IMR-90 (cell line): ENCODE data around the gene VPS26A. TPM values are rescaled to one million over a fixed set of nuclear protein-coding genes. Genes with fewer than 3 reads are reported as not detected.

Source experiments
- ATAC-seq: fragments of 200-7000 bp; cut with Tn5 transposase; 2 replicates; pipeline ENCODE4 v1.9.1; 2020; ENCODE audit warnings: low read depth, mild to moderate bottlenecking, moderate library complexity
- BruUV-seq: library from RNA; stranded (reverse); fragments of 400-500 nt; replicated peaks from 2 replicates; lab custom pipeline; 2021; lab: Mats Ljungman, UMichigan
- CTCF ChIA-PET: fragments of 300-600 bp; formaldehyde crosslinking; extraction: SDS; loops from one replicate; lab custom pipeline; 2021; ENCODE audit warnings: antibody characterized with exemption; lab: Yijun Ruan, JAX
- POLR2A ChIA-PET: fragments of 300-600 bp; sonication (Branson Sonifier 250); formaldehyde crosslinking; loops from one replicate; lab custom pipeline; 2022; ENCODE audit warnings: antibody characterized with exemption; ENCODE audit not compliant: unreplicated experiment; lab: Charles Lee
- DNase-seq: peaks from one replicate; pipeline ENCODE4 v3.0.0; 2013
- H2AFZ ChIP-seq: replicated peaks from 2 replicates; pipeline ENCODE3; 2013; ENCODE audit warnings: low read length, mild to moderate bottlenecking; ENCODE audit not compliant: poor library complexity
- H2AK5ac ChIP-seq: 2 replicates; pipeline ENCODE4 v1.6.1; 2013; ENCODE audit warnings: low read depth, low read length, inconsistent platforms
- H2AK9ac ChIP-seq: replicated peaks from 2 replicates; pipeline ENCODE3; 2013; ENCODE audit warnings: mild to moderate bottlenecking, low read depth, low read length, moderate library complexity; ENCODE audit not compliant: poor library complexity
- H2BK120ac ChIP-seq: 2 replicates; pipeline ENCODE4 v1.6.1; 2013; ENCODE audit warnings: low read depth, low read length, inconsistent platforms
- H2BK15ac ChIP-seq: 3 replicates; pipeline ENCODE4 v1.6.1; 2013; ENCODE audit warnings: low read depth, low read length, inconsistent platforms
- H2BK20ac ChIP-seq: 2 replicates; pipeline ENCODE4 v1.6.1; 2013; ENCODE audit warnings: low read depth, mild to moderate bottlenecking, inconsistent platforms, low read length, moderate library complexity
- H2BK5ac ChIP-seq: 2 replicates; pipeline ENCODE4 v1.6.1; 2013; ENCODE audit warnings: mild to moderate bottlenecking, low read depth, low read length, inconsistent platforms; ENCODE audit not compliant: poor library complexity, severe bottlenecking
- H3K14ac ChIP-seq: replicated peaks from 2 replicates; pipeline ENCODE4 v1.6.1; 2013; ENCODE audit warnings: low read depth, low read length, inconsistent platforms
- H3K18ac ChIP-seq: 2 replicates; pipeline ENCODE4 v1.6.1; 2013; ENCODE audit warnings: low read depth, low read length, control low read depth
- H3K23ac ChIP-seq: 2 replicates; pipeline ENCODE4 v1.6.1; 2013; ENCODE audit warnings: low read depth, low read length, inconsistent platforms
- H3K27ac ChIP-seq: 2 replicates; pipeline ENCODE4 v1.5.1; 2013; ENCODE audit warnings: mild to moderate bottlenecking, control low read depth, low read length; ENCODE audit not compliant: insufficient read depth
- H3K27me3 ChIP-seq: 2 replicates; pipeline ENCODE4 v1.6.1; 2013; ENCODE audit warnings: low read length; ENCODE audit not compliant: control insufficient read depth, insufficient read depth
- H3K36me3 ChIP-seq: 2 replicates; pipeline ENCODE4 v1.6.1; 2013; ENCODE audit warnings: low read length, mixed read lengths; ENCODE audit not compliant: control insufficient read depth, insufficient read depth
- H3K4ac ChIP-seq: 2 replicates; pipeline ENCODE4 v1.6.1; 2013; ENCODE audit warnings: low read depth, low read length, inconsistent platforms
- H3K4me1 ChIP-seq: 2 replicates; pipeline ENCODE4 v1.6.1; 2013; ENCODE audit warnings: low read length, mixed read lengths; ENCODE audit not compliant: control insufficient read depth, insufficient read depth
- H3K4me2 ChIP-seq: 2 replicates; pipeline ENCODE4 v1.6.1; 2013; ENCODE audit warnings: low read depth, mild to moderate bottlenecking, control low read depth, low read length, moderate library complexity
- H3K4me3 ChIP-seq: 2 replicates; pipeline ENCODE4 v1.5.1; 2013; ENCODE audit warnings: low read depth, mild to moderate bottlenecking, control low read depth, low read length, moderate library complexity; ENCODE audit not compliant: insufficient read depth
- H3K56ac ChIP-seq: 2 replicates; pipeline ENCODE4 v1.6.1; 2013; ENCODE audit warnings: low read length, inconsistent platforms; ENCODE audit not compliant: insufficient read depth; ENCODE audit errors: extremely low read depth
- H3K79me1 ChIP-seq, 2 experiments: 2 replicates each; pipeline ENCODE4 v1.6.1; 2013; ENCODE audit warnings: low read length in 2 of 2, inconsistent platforms in 1 of 2, low read depth in 1 of 2
- H3K9ac ChIP-seq: 2 replicates; pipeline ENCODE4 v1.6.1; 2013; ENCODE audit warnings: low read depth, low read length, control low read depth
- H3K9me1 ChIP-seq: 2 replicates; pipeline ENCODE4 v1.6.1; 2013; ENCODE audit warnings: low read length, inconsistent platforms; ENCODE audit not compliant: insufficient read depth
- H3K9me3 ChIP-seq: 2 replicates; pipeline ENCODE4 v1.6.1; 2013; ENCODE audit warnings: low read length; ENCODE audit not compliant: control insufficient read depth, insufficient read depth
- H4K20me1 ChIP-seq: 2 replicates; pipeline ENCODE4 v1.6.1; 2013; ENCODE audit warnings: low read length, inconsistent platforms; ENCODE audit not compliant: insufficient read depth
- H4K5ac ChIP-seq: 2 replicates; pipeline ENCODE4 v1.6.1; 2013; ENCODE audit warnings: mild to moderate bottlenecking, low read depth, low read length, control low read depth
- H4K8ac ChIP-seq, 2 experiments: 2 replicates each; pipeline ENCODE4 v1.6.1; 2013; ENCODE audit warnings: low read depth in 2 of 2, low read length in 2 of 2, control low read depth in 1 of 2, inconsistent platforms in 1 of 2
- H4K91ac ChIP-seq: 2 replicates; pipeline ENCODE4 v1.6.1; 2013; ENCODE audit warnings: low read depth, low read length, inconsistent platforms; ENCODE audit not compliant: insufficient read depth
- CEBPB ChIP-seq: IDR thresholded peaks from 2 replicates; pipeline ENCODE4 v1.6.1; 2012; ENCODE audit warnings: low read depth, low read length, improper control_type of control experiment
- CHD1 ChIP-seq: IDR thresholded peaks from 2 replicates; pipeline ENCODE4 v1.6.1; 2012; ENCODE audit warnings: low read depth, low read length, improper control_type of control experiment
- FOS ChIP-seq: fragments of 150-350 bp; IDR thresholded peaks from 2 replicates; pipeline ENCODE4 v1.6.1; 2016; ENCODE audit warnings: low read depth, low read length
- MAFK ChIP-seq: IDR thresholded peaks from 2 replicates; pipeline ENCODE4 v1.6.1; 2012; ENCODE audit warnings: low read depth, low read length, improper control_type of control experiment
- MAZ ChIP-seq: IDR thresholded peaks from 2 replicates; pipeline ENCODE4 v1.6.1; 2012; ENCODE audit warnings: low read depth, mild to moderate bottlenecking, low read length, improper control_type of control experiment, moderate library complexity, borderline replicate concordance
- RCOR1 ChIP-seq: IDR thresholded peaks from 2 replicates; pipeline ENCODE4 v1.6.1; 2012; ENCODE audit warnings: mild to moderate bottlenecking, low read length, improper control_type of control experiment; ENCODE audit not compliant: insufficient replicate concordance
- WGBS, 2 experiments: methylation state at CpG; one replicate each; pipeline versions ENCODE4 v1.1.5 to v1.1.7; 2013; ENCODE audit warnings: missing lambda C conversion rate in 2 of 2; ENCODE audit not compliant: insufficient read length in 1 of 2; ENCODE audit errors: extremely low coverage in 2 of 2; 5-methylcytosine and 5-hydroxymethylcytosine counted together
- dilution Hi-C: fragments of 300-500 bp; cut with HindIII; formaldehyde crosslinking; loops from one replicate; pipeline ENCODE4 v1.14.3; 2018; ENCODE audit warnings: low sequenced_read_pairs; ENCODE audit not compliant: unreplicated experiment
- in situ Hi-C: fragments of 300-500 bp; cut with MboI; formaldehyde crosslinking; loops from 3 replicates; pipeline ENCODE4 v1.14.3; 2019; ENCODE audit warnings: low sequenced_read_pairs, inconsistent platforms, mixed read lengths
- intact Hi-C: fragments of 100-400 bp; cut with micrococcal nuclease; formaldehyde crosslinking; loops from 2 replicates; pipeline ENCODE4 v1.10.0; 2022
- polyA plus RNA-seq, 3 experiments: library from polyadenylated mRNA; depleted of rRNA; stranded (reverse); fragments of >200 nt; gene quantifications; 2 replicates each; pipeline ENCODE4 v1.2.3, GENCODE V29; 2012; ENCODE audit warnings: low replicate concordance in 1 of 3
- total RNA-seq: library from RNA; depleted of rRNA; stranded (reverse); fragments of >200 nt; gene quantifications from 2 replicates; pipeline ENCODE4 v1.2.3, GENCODE V29; 2012
- TF ChIP-seq, protein P1 (sequence below): fragments of 150-350 bp; IDR thresholded peaks from 2 replicates; pipeline ENCODE4 v1.6.1; 2016; ENCODE audit warnings: low read depth, mild to moderate bottlenecking, low read length, moderate library complexity, borderline replicate concordance
- TF ChIP-seq, protein P2 (sequence below): fragments of 150-350 bp; IDR thresholded peaks from 2 replicates; pipeline ENCODE4 v1.6.1; 2017; ENCODE audit warnings: mild to moderate bottlenecking, antibody characterized with exemption, low read length, low read depth

Gene VPS26A
- total and polyA plus RNA-seq, 2 of the 4 experiments (the other 2 are of a cell fraction), result 7.2 to 18.7 TPM

DNA sequence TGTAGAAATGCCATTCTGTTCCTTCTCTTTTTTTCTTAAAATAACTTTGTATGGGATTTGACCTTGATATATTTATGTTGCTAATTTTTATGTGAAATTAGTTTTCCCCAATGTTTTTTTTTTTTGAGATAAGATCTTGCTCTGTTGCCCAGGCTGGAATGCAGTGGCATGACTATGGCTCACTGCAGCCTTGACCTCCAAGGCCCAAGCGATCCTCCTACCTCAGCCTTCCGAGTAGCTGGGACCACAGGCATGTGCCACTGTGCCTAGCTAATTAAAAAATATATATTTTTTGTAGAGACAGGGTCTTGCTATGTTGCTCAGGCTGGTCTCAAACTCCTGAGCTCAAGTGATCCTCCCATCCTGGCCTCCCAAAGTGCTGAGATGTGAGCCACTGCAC, 16.0 kb downstream of the VPS26A start:
- Histone ChIP-seq H3K27ac (no peak overlapping the region), H3K4ac (no peak overlapping the region), H2AK9ac (no peak overlapping the region), H3K36me3 (peaks cover 2% of the 10 kb centered on the region; the same call in 1 of the 2 replicates), H3K14ac (no peak overlapping the region), H3K56ac (no peak overlapping the region), H2BK5ac (no peak overlapping the region), H3K79me1 (peaks cover 31 to 57% of the 10 kb centered on the region in 2 experiments), H3K4me1 (no peaks in the 10 kb centered on the region), H3K4me2 (no peak overlapping the region), H3K27me3 (no peaks in the 10 kb centered on the region), H2BK20ac (no peak overlapping the region), H2BK15ac (no peak overlapping the region), H4K91ac (no peak overlapping the region), H3K18ac (no peak overlapping the region), H3K4me3 (no peak overlapping the region), H3K9me3 (no peaks in the 10 kb centered on the region), H2BK120ac (no peak overlapping the region), H4K20me1 (peaks cover 20% of the 10 kb centered on the region; the same call in 1 of the 2 replicates), H2AK5ac (no peak overlapping the region), H4K5ac (no peak overlapping the region), H3K23ac (no peak overlapping the region), H2AFZ (no peak overlapping the region), H3K9ac (no peak overlapping the region), H3K9me1 (peaks cover 7% of the 10 kb centered on the region; the same call in 1 of the 2 replicates), H4K8ac (no peak overlapping the region)
- WGBS, 2 experiments, result no CpG with 5 or more reads among the region's 2 CpGs
- dilution Hi-C loops, result no loop called here
- ChIA-PET CTCF (no interaction called here), POLR2A (interaction anchor here (0.5 kb wide), 1 partner anchor 1748 kb away, joined by 3 read pairs; no protein-coding TSS in a partner anchor)
- intact Hi-C loops, result no loop called here
- ATAC-seq (no peak), DNase-seq (no peak)
- BruUV-seq, result no TSS peak
- TF ChIP-seq MAZ (no peak), FOS (no peak), MAFK (no peak), RCOR1 (no peak), CHD1 (no peak), CEBPB (no peak)
- TF ChIP-seq, protein P1, sequence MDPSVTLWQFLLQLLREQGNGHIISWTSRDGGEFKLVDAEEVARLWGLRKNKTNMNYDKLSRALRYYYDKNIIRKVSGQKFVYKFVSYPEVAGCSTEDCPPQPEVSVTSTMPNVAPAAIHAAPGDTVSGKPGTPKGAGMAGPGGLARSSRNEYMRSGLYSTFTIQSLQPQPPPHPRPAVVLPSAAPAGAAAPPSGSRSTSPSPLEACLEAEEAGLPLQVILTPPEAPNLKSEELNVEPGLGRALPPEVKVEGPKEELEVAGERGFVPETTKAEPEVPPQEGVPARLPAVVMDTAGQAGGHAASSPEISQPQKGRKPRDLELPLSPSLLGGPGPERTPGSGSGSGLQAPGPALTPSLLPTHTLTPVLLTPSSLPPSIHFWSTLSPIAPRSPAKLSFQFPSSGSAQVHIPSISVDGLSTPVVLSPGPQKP, result no peak
- TF ChIP-seq, protein P2, sequence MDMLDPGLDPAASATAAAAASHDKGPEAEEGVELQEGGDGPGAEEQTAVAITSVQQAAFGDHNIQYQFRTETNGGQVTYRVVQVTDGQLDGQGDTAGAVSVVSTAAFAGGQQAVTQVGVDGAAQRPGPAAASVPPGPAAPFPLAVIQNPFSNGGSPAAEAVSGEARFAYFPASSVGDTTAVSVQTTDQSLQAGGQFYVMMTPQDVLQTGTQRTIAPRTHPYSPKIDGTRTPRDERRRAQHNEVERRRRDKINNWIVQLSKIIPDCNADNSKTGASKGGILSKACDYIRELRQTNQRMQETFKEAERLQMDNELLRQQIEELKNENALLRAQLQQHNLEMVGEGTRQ, result no peak
- in situ Hi-C loops, result no loop called here
